A673 (cell line): Measurements from ENCODE around the gene PACRG.

ENCODE experiments used
- CTCF ChIP-seq: fragments of 300-800, 200-600 bp; sonication (generic); conservative IDR thresholded peaks from 2 replicates; pipeline ENCODE4 v1.5.1; 2017; ENCODE audit warnings: low read depth, mild to moderate bottlenecking, antibody characterized with exemption, low read length, moderate library complexity, mixed read lengths
- EZH2 ChIP-seq: fragments of 200-600 bp; sonication (generic); IDR thresholded peaks from 2 replicates; pipeline ENCODE4 v1.6.1; 2017; ENCODE audit warnings: borderline replicate concordance, low read depth, mild to moderate bottlenecking, mixed read lengths, antibody characterized with exemption, low read length; ENCODE audit not compliant: poor library complexity, severe bottlenecking

DNA sequence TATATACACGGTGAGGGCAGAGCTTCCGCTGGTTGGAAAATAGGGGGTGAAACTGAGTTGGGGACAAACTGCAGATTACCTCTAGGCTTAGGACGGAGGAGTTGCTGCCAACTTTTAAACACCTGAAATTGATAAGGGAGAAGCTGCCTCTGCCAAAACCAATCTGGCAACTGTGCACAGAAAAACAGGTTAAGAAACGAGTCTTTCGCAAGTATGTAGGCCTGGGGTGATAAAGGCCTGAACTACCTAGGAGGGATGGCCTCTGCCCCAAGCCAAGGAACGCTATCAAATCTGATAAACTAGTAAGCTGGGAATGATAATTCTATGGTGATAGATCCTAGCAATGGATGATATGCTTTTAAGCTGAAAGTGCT lies 536.9 kb downstream of the PACRG start:
- TF ChIP-seq CTCF: no peak
- no peak for TF ChIP-seq EZH2
